SK-N-SH treated with all-trans-retinoic acid at 6 μM for 48 hours (cell line): ENCODE results near the gene C17orf75.

Experiments used
- ATAC-seq: fragments of 200-7000 bp; cut with Tn5 transposase; 3 replicates; pipeline ENCODE4 v1.9.1; 2020; ENCODE audit warnings: mild to moderate bottlenecking, moderate library complexity
- ARNTL ChIP-seq: fragments of 450-650 bp; formaldehyde crosslinking; IDR thresholded peaks from 2 replicates; pipeline ENCODE4 v1.5.0; 2020; ENCODE audit warnings: low read depth, mild to moderate bottlenecking, moderate library complexity, borderline replicate concordance
- BACH2 ChIP-seq: fragments of 250-450 bp; sonication (Bioruptor Pico); IDR thresholded peaks from 2 replicates; pipeline ENCODE4 v1.9.0; 2021; ENCODE audit warnings: mild to moderate bottlenecking, borderline replicate concordance
- CREB5 ChIP-seq: fragments of 250-450 bp; sonication (Bioruptor Pico); IDR thresholded peaks from 2 replicates; pipeline ENCODE4 v1.5.1; 2020; ENCODE audit warnings: low read depth, mild to moderate bottlenecking, moderate library complexity
- CSDC2 ChIP-seq: fragments of 250-450 bp; sonication (Bioruptor Pico); IDR thresholded peaks from 2 replicates; pipeline ENCODE4 v1.5.0; 2020; ENCODE audit warnings: mild to moderate bottlenecking, moderate library complexity
- CSRNP3 ChIP-seq: fragments of 250-450 bp; sonication (Bioruptor Pico); IDR thresholded peaks from 2 replicates; pipeline ENCODE4 v1.5.1; 2021; ENCODE audit warnings: mild to moderate bottlenecking, moderate library complexity
- ESRRG ChIP-seq: fragments of 250-450 bp; sonication (Bioruptor Pico); IDR thresholded peaks from 2 replicates; pipeline ENCODE4 v1.6.1; 2021; ENCODE audit warnings: mild to moderate bottlenecking
- GLIS3 ChIP-seq: fragments of 250-450 bp; sonication (Bioruptor Pico); IDR thresholded peaks from 2 replicates; pipeline ENCODE4 v1.5.0; 2020; ENCODE audit warnings: mild to moderate bottlenecking, moderate library complexity
- OSR1 ChIP-seq: fragments of 250-450 bp; sonication (Bioruptor Pico); IDR thresholded peaks from 2 replicates; pipeline ENCODE4 v1.8.0; 2022; ENCODE audit warnings: moderate library complexity, mild to moderate bottlenecking, inconsistent platforms
- PATZ1 ChIP-seq: fragments of 250-450 bp; sonication (Bioruptor Pico); IDR thresholded peaks from 2 replicates; pipeline ENCODE4 v1.8.0; 2020; ENCODE audit warnings: mild to moderate bottlenecking, moderate library complexity, borderline replicate concordance
- PPARA ChIP-seq: fragments of 250-450 bp; sonication (Bioruptor Pico); IDR thresholded peaks from 2 replicates; pipeline ENCODE4 v1.5.0; 2020; ENCODE audit warnings: mild to moderate bottlenecking, borderline replicate concordance
- RARB ChIP-seq: fragments of 250-450 bp; sonication (Bioruptor Pico); IDR thresholded peaks from 2 replicates; pipeline ENCODE4 v1.8.0; 2021; ENCODE audit warnings: mild to moderate bottlenecking, moderate library complexity
- SNAI2 ChIP-seq: fragments of 250-450 bp; sonication (Bioruptor Pico); IDR thresholded peaks from 2 replicates; pipeline ENCODE4 v1.5.0; 2020; ENCODE audit warnings: mild to moderate bottlenecking, moderate library complexity
- TCF4 ChIP-seq: fragments of 250-450 bp; sonication (Bioruptor Pico); IDR thresholded peaks from 2 replicates; pipeline ENCODE4 v1.8.0; 2021; ENCODE audit warnings: mild to moderate bottlenecking, moderate library complexity, borderline replicate concordance
- TOX ChIP-seq: fragments of 250-450 bp; sonication (Bioruptor Pico); IDR thresholded peaks from 2 replicates; pipeline ENCODE4 v1.8.0; 2021; ENCODE audit warnings: mild to moderate bottlenecking, moderate library complexity, borderline replicate concordance
- ZC3H10 ChIP-seq: fragments of 250-450 bp; sonication (Bioruptor Pico); IDR thresholded peaks from 2 replicates; pipeline ENCODE4 v1.5.1; 2021; ENCODE audit warnings: mild to moderate bottlenecking, moderate library complexity
- ZFP3 ChIP-seq: fragments of 250-450 bp; sonication (Bioruptor Pico); IDR thresholded peaks from 2 replicates; pipeline ENCODE4 v1.5.0; 2020; ENCODE audit warnings: mild to moderate bottlenecking, moderate library complexity
- ZFP30 ChIP-seq: fragments of 450-650 bp; formaldehyde crosslinking; IDR thresholded peaks from 2 replicates; pipeline ENCODE4 v1.5.0; 2022; ENCODE audit warnings: mild to moderate bottlenecking, moderate library complexity
- ZNF565 ChIP-seq: fragments of 450-650 bp; formaldehyde crosslinking; conservative IDR thresholded peaks from 2 replicates; pipeline ENCODE4 v1.5.0; 2020; ENCODE audit warnings: low read depth, mild to moderate bottlenecking, moderate library complexity
- ZNF70 ChIP-seq: fragments of 450-650 bp; formaldehyde crosslinking; IDR thresholded peaks from 2 replicates; pipeline ENCODE4 v1.5.0; 2020; ENCODE audit warnings: mild to moderate bottlenecking, moderate library complexity
- ZNF8 ChIP-seq: fragments of 450-650 bp; formaldehyde crosslinking; IDR thresholded peaks from 2 replicates; pipeline ENCODE4 v1.5.0; 2020; ENCODE audit warnings: mild to moderate bottlenecking, moderate library complexity
- TF ChIP-seq, protein P1 (sequence below): fragments of 250-450 bp; sonication (Bioruptor Pico); IDR thresholded peaks from 2 replicates; pipeline ENCODE4 v1.8.0; 2021; ENCODE audit warnings: low read depth, mild to moderate bottlenecking, moderate library complexity, borderline replicate concordance
- TF ChIP-seq, protein P2 (sequence below): fragments of 250-450 bp; sonication (Bioruptor Pico); IDR thresholded peaks from 2 replicates; pipeline ENCODE4 v1.5.0; 2020; ENCODE audit warnings: mild to moderate bottlenecking, moderate library complexity

C17orf75 gene

DNA sequence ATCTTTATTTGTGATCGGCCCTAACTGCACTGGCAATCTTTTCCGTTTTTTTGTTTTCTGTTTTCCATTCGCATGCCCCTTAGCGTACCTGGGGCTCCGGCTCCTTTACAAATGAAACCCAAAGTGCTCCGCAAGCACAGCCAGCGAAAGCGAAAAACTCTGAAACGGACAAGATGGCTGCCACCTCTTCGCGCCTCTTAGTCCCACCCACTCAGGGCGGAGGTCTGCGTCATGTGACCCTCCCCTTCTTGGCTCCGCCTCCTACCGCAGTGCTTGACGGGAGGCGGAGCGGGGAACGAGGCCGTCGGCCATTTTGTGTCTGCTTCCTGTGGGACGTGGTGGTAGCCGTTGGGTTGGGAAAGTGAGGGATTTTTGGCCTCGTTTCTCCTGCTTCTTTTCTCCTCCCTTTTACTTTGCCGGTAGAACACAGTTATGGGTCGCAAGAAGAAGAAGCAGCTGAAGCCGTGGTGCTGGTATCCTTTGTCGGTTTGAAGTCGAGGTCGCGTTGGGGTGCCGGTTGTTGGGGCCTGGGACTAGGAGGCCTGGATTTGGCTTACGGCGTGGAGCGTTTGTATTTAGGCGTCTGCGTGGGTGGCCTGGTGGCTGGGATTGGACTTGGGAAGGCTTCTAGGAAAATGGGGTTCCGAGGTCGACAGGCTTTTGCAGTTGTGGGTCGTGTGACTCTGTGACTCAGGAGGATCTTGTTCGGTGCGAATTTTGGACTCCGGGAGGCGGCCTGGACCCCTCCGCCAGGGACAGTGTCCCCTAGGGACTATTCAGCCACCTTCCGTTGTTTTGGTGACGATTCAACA, 8.1 kb upstream of the C17orf75 start, which contains the start of gene ZNF207:
Gene ZNF207 (plus strand): TSS at position 304 of the 812 bp plus-strand sequence. CDS start 129 bp downstream, at position 433.
- TF ChIP-seq, protein P1, sequence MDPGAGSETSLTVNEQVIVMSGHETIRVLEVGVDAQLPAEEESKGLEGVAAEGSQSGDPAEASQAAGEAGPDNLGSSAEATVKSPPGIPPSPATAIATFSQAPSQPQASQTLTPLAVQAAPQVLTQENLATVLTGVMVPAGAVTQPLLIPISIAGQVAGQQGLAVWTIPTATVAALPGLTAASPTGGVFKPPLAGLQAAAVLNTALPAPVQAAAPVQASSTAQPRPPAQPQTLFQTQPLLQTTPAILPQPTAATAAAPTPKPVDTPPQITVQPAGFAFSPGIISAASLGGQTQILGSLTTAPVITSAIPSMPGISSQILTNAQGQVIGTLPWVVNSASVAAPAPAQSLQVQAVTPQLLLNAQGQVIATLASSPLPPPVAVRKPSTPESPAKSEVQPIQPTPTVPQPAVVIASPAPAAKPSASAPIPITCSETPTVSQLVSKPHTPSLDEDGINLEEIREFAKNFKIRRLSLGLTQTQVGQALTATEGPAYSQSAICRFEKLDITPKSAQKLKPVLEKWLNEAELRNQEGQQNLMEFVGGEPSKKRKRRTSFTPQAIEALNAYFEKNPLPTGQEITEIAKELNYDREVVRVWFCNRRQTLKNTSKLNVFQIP (CRISPR knock-in tag), result 0 out of 2 replicates have a peak, but pooled peaks have one; percentile 28
- TF ChIP-seq ZNF565, result no peak
- peak; percentile 97 for ATAC-seq

GRCh38 chr17:32349503-32349853, 7.5 kb upstream of the C17orf75 start:
- no peak for TF ChIP-seq ESRRG (CRISPR knock-in tag)
- peak; percentile 17; the same call in 1 of the 3 replicates for ATAC-seq

DNA sequence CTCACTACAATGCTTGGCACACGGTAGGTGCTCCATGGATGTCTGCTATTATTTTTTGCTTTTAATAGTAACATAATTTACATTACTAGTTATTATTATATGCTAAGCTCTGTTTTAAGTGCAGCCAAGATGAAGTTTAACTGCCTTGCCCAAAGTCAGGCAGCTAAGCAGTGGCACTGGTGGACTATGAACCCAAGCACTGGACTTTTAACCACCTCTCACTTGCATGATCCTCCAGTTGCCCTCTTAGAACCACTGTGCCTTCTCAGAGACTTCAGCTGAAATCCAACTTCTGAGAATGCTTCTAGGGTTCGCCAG, 6.5 kb upstream of the C17orf75 start:
- TF ChIP-seq CSDC2, result no peak
- TF ChIP-seq PATZ1 (CRISPR knock-in tag), result no peak
- TF ChIP-seq OSR1 (CRISPR knock-in tag), result no peak
- TF ChIP-seq ARNTL, result no peak
- no peak for TF ChIP-seq RARB (CRISPR knock-in tag)
- no peak for TF ChIP-seq SNAI2 (CRISPR knock-in tag)
- no peak for TF ChIP-seq ZC3H10 (CRISPR knock-in tag)
- no peak for TF ChIP-seq BACH2 (CRISPR knock-in tag)
- TF ChIP-seq CREB5 (CRISPR knock-in tag), result no peak
- no peak for TF ChIP-seq ZNF565
- TF ChIP-seq, protein P2, sequence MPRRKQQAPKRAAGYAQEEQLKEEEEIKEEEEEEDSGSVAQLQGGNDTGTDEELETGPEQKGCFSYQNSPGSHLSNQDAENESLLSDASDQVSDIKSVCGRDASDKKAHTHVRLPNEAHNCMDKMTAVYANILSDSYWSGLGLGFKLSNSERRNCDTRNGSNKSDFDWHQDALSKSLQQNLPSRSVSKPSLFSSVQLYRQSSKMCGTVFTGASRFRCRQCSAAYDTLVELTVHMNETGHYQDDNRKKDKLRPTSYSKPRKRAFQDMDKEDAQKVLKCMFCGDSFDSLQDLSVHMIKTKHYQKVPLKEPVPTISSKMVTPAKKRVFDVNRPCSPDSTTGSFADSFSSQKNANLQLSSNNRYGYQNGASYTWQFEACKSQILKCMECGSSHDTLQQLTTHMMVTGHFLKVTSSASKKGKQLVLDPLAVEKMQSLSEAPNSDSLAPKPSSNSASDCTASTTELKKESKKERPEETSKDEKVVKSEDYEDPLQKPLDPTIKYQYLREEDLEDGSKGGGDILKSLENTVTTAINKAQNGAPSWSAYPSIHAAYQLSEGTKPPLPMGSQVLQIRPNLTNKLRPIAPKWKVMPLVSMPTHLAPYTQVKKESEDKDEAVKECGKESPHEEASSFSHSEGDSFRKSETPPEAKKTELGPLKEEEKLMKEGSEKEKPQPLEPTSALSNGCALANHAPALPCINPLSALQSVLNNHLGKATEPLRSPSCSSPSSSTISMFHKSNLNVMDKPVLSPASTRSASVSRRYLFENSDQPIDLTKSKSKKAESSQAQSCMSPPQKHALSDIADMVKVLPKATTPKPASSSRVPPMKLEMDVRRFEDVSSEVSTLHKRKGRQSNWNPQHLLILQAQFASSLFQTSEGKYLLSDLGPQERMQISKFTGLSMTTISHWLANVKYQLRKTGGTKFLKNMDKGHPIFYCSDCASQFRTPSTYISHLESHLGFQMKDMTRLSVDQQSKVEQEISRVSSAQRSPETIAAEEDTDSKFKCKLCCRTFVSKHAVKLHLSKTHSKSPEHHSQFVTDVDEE (CRISPR knock-in tag), result no peak
- no peak for TF ChIP-seq TCF4
- no peak for TF ChIP-seq GLIS3
- TF ChIP-seq ESRRG (CRISPR knock-in tag), result no peak
- no peak for TF ChIP-seq TOX
- TF ChIP-seq, protein P1 (CRISPR knock-in tag), result no peak
- no peak for TF ChIP-seq PPARA (CRISPR knock-in tag)
- ATAC-seq, result no peak

DNA sequence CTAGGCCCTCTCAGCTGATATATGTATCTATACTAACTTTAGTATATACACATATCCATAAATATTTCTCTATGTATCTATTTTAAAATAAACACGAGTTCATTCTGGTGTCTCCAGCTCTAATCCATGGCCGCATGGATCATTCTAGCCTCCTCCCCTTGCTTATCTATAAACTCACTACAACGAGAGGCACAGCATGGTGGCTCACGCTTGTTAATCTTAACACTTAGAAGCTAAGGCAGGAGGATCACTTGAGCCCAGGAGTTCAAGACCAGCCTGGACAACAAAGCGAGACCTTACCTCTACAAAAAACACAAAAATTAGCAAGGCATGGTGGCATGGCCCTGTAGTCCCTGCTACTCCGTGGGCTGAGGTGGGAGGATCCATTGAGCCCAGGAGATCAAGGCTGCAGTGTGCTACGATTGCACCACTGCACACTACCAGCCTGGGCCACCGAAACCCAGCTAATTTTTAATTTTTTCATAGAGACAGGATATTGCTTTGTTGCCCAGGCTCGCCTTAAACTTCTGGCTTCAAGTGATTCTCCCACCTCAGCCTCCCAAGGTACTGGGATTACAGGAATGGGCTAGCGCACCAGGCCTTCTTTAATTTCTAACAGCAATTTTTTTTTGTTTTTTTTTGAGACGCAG, 4.1 kb upstream of the C17orf75 start:
- TF ChIP-seq, protein P2 (CRISPR knock-in tag), result no peak
- TF ChIP-seq TOX, result no peak
- no peak for TF ChIP-seq GLIS3
- TF ChIP-seq ZNF70, result no peak
- TF ChIP-seq OSR1 (CRISPR knock-in tag), result no peak
- TF ChIP-seq ZFP3 (CRISPR knock-in tag), result no peak
- no peak for TF ChIP-seq ZFP30 (CRISPR knock-in tag)
- no peak for TF ChIP-seq ESRRG (CRISPR knock-in tag)
- no peak for TF ChIP-seq ZNF8 (CRISPR knock-in tag)
- no peak for TF ChIP-seq RARB (CRISPR knock-in tag)
- TF ChIP-seq CSRNP3 (CRISPR knock-in tag), result no peak
- TF ChIP-seq PPARA (CRISPR knock-in tag), result no peak
- no peak for ATAC-seq
